H1 (cell line): ENCODE measurements around the gene PSG7. TPM values are rescaled to one million over a fixed set of nuclear protein-coding genes. Genes with fewer than 3 reads are reported as not detected.
"Not testable (repeated sequence)": the region's sequence is repeated elsewhere in the genome, so short reads cannot be mapped to it uniquely, and the experiment has no call there.

Experiments
- CTCF ChIA-PET: fragments of 300-600 bp; sonication (Branson Sonifier 250); formaldehyde crosslinking; loops from one replicate; lab custom pipeline; 2021; ENCODE audit not compliant: partially characterized antibody; lab: Charles Lee
- POLR2A ChIA-PET: fragments of 300-600 bp; sonication (Branson Sonifier 250); formaldehyde crosslinking; loops from one replicate; lab custom pipeline; 2021; ENCODE audit warnings: inconsistent platforms; ENCODE audit not compliant: partially characterized antibody; lab: Charles Lee
- DNase-seq, 2 experiments: peaks; one replicate each; pipeline versions ENCODE4 v3.0.0 to v3.0.0-alpha.2; 2010 to 2022; ENCODE audit warnings: low spot score in 2 of 2, low read depth in 1 of 2, mixed read lengths in 1 of 2
- FAIRE-seq: peaks from 2 replicates; lab custom pipeline; 2011; peaks lifted over from hg19 to GRCh38; lab: Jason Lieb, UNC
- H2AFZ ChIP-seq: 2 replicates; pipeline ENCODE4 v1.8.1; 2012; ENCODE audit warnings: low read length, inconsistent platforms
- H2AK5ac ChIP-seq: 2 replicates; pipeline ENCODE4 v1.6.1; 2013; ENCODE audit warnings: low read depth, low read length
- H2BK120ac ChIP-seq: replicated peaks from 2 replicates; pipeline ENCODE3; 2013; ENCODE audit warnings: low read depth, low read length, inconsistent platforms
- H2BK12ac ChIP-seq: 2 replicates; pipeline ENCODE4 v1.6.1; 2013; ENCODE audit warnings: low read depth, low read length
- H2BK15ac ChIP-seq: 2 replicates; pipeline ENCODE4 v1.6.1; 2013; ENCODE audit warnings: low read length
- H2BK20ac ChIP-seq: 2 replicates; pipeline ENCODE4 v1.6.1; 2013; ENCODE audit warnings: low read length
- H2BK5ac ChIP-seq: 2 replicates; pipeline ENCODE4 v1.6.1; 2013; ENCODE audit warnings: low read depth, low read length
- H3K14ac ChIP-seq: 2 replicates; pipeline ENCODE4 v1.6.1; 2013; ENCODE audit warnings: inconsistent platforms; ENCODE audit not compliant: insufficient read length
- H3K18ac ChIP-seq: 2 replicates; pipeline ENCODE4 v1.6.1; 2013; ENCODE audit warnings: low read length; ENCODE audit errors: extremely low read depth
- H3K23ac ChIP-seq: 2 replicates; pipeline ENCODE4 v1.6.1; 2013; ENCODE audit warnings: inconsistent platforms; ENCODE audit not compliant: insufficient read length
- H3K23me2 ChIP-seq: 2 replicates; pipeline ENCODE4 v1.6.1; 2013; ENCODE audit warnings: low read depth, low read length
- H3K27ac ChIP-seq: 2 replicates; pipeline ENCODE4 v1.6.1; 2011; ENCODE audit warnings: low read depth, low read length, inconsistent platforms
- H3K27me3 ChIP-seq, 4 experiments: replicated peaks in 1 of 4; 1 replicate in 1 of 4; 2 replicates in 3 of 4; pipeline versions ENCODE4 v1.6.1 to v1.8.1; 2011 to 2013; ENCODE audit warnings: low read length in 3 of 4, mild to moderate bottlenecking in 3 of 4, inconsistent platforms in 2 of 4, mixed read lengths in 2 of 4, moderate library complexity in 1 of 4; ENCODE audit not compliant: control insufficient read depth in 3 of 4, insufficient read depth in 3 of 4; ENCODE audit errors: extremely low read depth in 1 of 4
- H3K36me3 ChIP-seq, 4 experiments: 2 replicates each; pipeline versions ENCODE4 v1.6.1 to v1.8.1; 2011 to 2013; ENCODE audit warnings: mild to moderate bottlenecking in 4 of 4, low read length in 3 of 4, moderate library complexity in 2 of 4, control low read depth in 1 of 4, inconsistent platforms in 1 of 4; ENCODE audit not compliant: insufficient read depth in 4 of 4, control insufficient read depth in 2 of 4
- H3K4ac ChIP-seq: replicated peaks from 2 replicates; pipeline ENCODE3; 2013; ENCODE audit warnings: low read length, low read depth, mixed read lengths, inconsistent platforms; ENCODE audit not compliant: insufficient read length
- H3K4me1 ChIP-seq, 4 experiments: replicated peaks in 1 of 4; 1 replicate in 1 of 4; 2 replicates in 3 of 4; pipeline versions ENCODE4 v1.6.1 to v1.8.1; 2011 to 2013; ENCODE audit warnings: low read length in 3 of 4, inconsistent platforms in 2 of 4, mixed read lengths in 1 of 4; ENCODE audit not compliant: insufficient read depth in 4 of 4, control insufficient read depth in 3 of 4
- H3K4me2 ChIP-seq, 2 experiments: 2 replicates each; pipeline versions ENCODE4 v1.6.1 to v1.8.1; 2011 to 2013; ENCODE audit warnings: low read depth in 2 of 2, low read length in 2 of 2, control low read depth in 1 of 2, inconsistent platforms in 1 of 2, mild to moderate bottlenecking in 1 of 2; ENCODE audit not compliant: insufficient read depth in 1 of 2
- H3K4me3 ChIP-seq, 4 experiments: fragments of 200-600, 300-600 bp in 1 of 4; sonication (generic), shearing (Covaris generic), sonication (Bioruptor Twin) in 1 of 4; 2 replicates each; pipeline versions ENCODE4 v1.5.1 to v1.8.1; 2011 to 2016; ENCODE audit warnings: low read length in 4 of 4, low read depth in 3 of 4, control low read depth in 2 of 4, inconsistent platforms in 2 of 4, mild to moderate bottlenecking in 2 of 4, mixed read lengths in 1 of 4, moderate library complexity in 1 of 4; ENCODE audit not compliant: insufficient read depth in 2 of 4; ENCODE audit errors: extremely low read depth in 1 of 4
- H3K56ac ChIP-seq: replicated peaks from 2 replicates; pipeline ENCODE3; 2013; ENCODE audit warnings: low read depth, mild to moderate bottlenecking, mixed read lengths, low read length, inconsistent platforms; ENCODE audit not compliant: insufficient read length
- H3K79me1 ChIP-seq: 2 replicates; pipeline ENCODE4 v1.6.1; 2013; ENCODE audit warnings: low read depth, low read length, control low read depth
- H3K79me2 ChIP-seq, 2 experiments: 2 replicates each; pipeline versions ENCODE4 v1.6.1 to v1.8.1; 2012 to 2013; ENCODE audit warnings: low read length in 2 of 2, mild to moderate bottlenecking in 2 of 2, inconsistent platforms in 1 of 2; ENCODE audit not compliant: insufficient read depth in 2 of 2, control insufficient read depth in 1 of 2
- H3K9ac ChIP-seq, 4 experiments: replicated peaks in 1 of 4; 1 replicate in 1 of 4; 2 replicates in 3 of 4; pipeline versions ENCODE4 v1.6.1 to v1.8.1; 2011 to 2013; ENCODE audit warnings: low read depth in 3 of 4, low read length in 3 of 4, control low read depth in 2 of 4, mild to moderate bottlenecking in 2 of 4, moderate library complexity in 2 of 4, inconsistent platforms in 1 of 4; ENCODE audit errors: extremely low read depth in 1 of 4
- H3K9me3 ChIP-seq, 2 experiments: 2 replicates each; pipeline versions ENCODE4 v1.6.1 to v1.8.1; 2012 to 2013; ENCODE audit warnings: mild to moderate bottlenecking in 2 of 2, moderate library complexity in 2 of 2, control low read depth in 1 of 2, inconsistent platforms in 1 of 2, low read depth in 1 of 2, low read length in 1 of 2, mixed read lengths in 1 of 2; ENCODE audit not compliant: insufficient read depth in 2 of 2
- H4K20me1 ChIP-seq, 2 experiments: replicated peaks in 1 of 2; 2 replicates each; pipeline versions ENCODE3 to v1.8.1; 2011 to 2013; ENCODE audit warnings: inconsistent platforms in 2 of 2, low read length in 2 of 2, mild to moderate bottlenecking in 1 of 2; ENCODE audit not compliant: insufficient read depth in 2 of 2, control insufficient read depth in 1 of 2
- H4K5ac ChIP-seq: 2 replicates; pipeline ENCODE4 v1.6.1; 2013; ENCODE audit warnings: low read length, low read depth, mixed read lengths, inconsistent platforms; ENCODE audit not compliant: insufficient read length
- H4K8ac ChIP-seq: 2 replicates; pipeline ENCODE4 v1.8.0; 2013; ENCODE audit warnings: mild to moderate bottlenecking, moderate library complexity, low read length, inconsistent platforms; ENCODE audit not compliant: insufficient read depth; ENCODE audit errors: extremely low read depth
- H4K91ac ChIP-seq: replicated peaks from 2 replicates; pipeline ENCODE3; 2013; ENCODE audit warnings: low read length, mixed read lengths, inconsistent platforms; ENCODE audit not compliant: insufficient read length
- WGBS, 2 experiments: shearing (Covaris generic) in 1 of 2; methylation state at CpG; one replicate each; pipeline versions ENCODE4 v1.1.6 to v1.1.7; 2013 to 2015; ENCODE audit warnings: low lambda C conversion rate in 2 of 2, mixed read lengths in 2 of 2, inconsistent platforms in 1 of 2, low coverage in 1 of 2, missing lambda C conversion rate in 1 of 2; ENCODE audit not compliant: insufficient replicate concordance in 2 of 2, insufficient coverage in 1 of 2, insufficient read length in 1 of 2; ENCODE audit errors: extremely low coverage in 1 of 2, missing lambda C conversion rate in 1 of 2; 5-methylcytosine and 5-hydroxymethylcytosine counted together
- polyA plus RNA-seq, 7 experiments: library from polyadenylated mRNA; depleted of rRNA in 3 of 7; stranded (reverse) in 5 of 7; unstranded in 2 of 7; fragments of >200 nt in 5 of 7; fragments of 200-250 nt in 2 of 7; gene quantifications; 1 replicate in 5 of 7; 2 replicates in 1 of 7; 4 replicates in 1 of 7; pipeline versions ENCODE4 v1.2.1 to v1.2.3, GENCODE V29; 2011 to 2013; ENCODE audit warnings: missing spikeins in 2 of 7, mixed read lengths in 2 of 7
- total RNA-seq: library from RNA; stranded (reverse); fragmentation: NEBNext Ultra II Directional; extraction: Animal tissue kit (Norgen Biotek cat#: 25700); gene quantifications from 2 replicates; pipeline ENCODE4 v1.2.1, GENCODE V29; 2021

PSG7 gene
- total and polyA plus RNA-seq, 2 of the 8 experiments (the other 6 are each of a cell fraction or from before 2014, with no cell fraction given) = not detected

DNA sequence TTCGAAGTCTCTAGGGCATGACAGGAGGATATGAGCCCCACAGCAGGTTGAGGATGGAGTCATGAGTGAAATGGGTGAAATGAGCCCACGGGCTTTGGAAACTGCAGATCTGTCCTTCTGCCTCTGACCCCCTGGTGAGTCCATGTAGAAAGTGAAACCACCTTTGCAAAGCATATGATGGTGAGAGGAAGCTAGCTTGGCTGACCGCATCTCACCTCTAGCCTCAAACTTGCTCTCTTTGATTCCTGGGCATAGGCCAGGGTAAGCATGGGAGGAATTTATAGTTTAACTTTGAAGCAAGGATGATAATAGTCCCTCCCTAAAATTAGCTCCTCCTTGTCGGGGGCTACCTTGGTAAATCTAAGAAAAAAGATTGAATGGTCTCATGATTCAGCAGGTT, 15.1 kb upstream of the PSG7 start:
- FAIRE-seq = not testable (repeated sequence)
- WGBS, 2 experiments = 68% methylated on average over 4 of the region's 4 CpGs; no CpG with 5 or more reads in 1 of the 2 experiments

DNA sequence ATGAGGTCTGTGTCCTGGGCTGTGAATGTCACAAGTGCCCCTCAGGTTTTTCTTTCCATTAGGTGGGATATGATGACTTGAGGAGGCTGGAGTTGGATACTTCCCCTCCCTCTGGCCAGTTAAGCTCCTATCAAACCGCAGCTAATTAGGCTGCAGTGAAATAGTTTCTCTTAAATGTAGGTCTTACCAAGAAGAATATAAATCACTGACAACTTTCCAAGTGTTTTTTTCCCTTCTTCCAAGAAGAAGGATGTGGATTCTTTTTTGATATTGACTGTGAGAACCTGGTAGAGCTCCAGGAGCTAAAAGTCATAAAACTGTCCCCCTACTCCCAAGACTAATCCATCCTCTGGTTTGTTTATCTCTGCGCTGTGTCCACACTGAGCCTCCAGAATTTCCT, 14.5 kb upstream of the PSG7 start:
- H2BK12ac ChIP-seq, H2AK5ac ChIP-seq, H4K5ac ChIP-seq, H3K4ac ChIP-seq, CTCF ChIA-PET, H3K4me1 ChIP-seq, POLR2A ChIA-PET, H3K23ac ChIP-seq, H2BK5ac ChIP-seq, FAIRE-seq, H3K79me2 ChIP-seq, H2BK15ac ChIP-seq, H3K18ac ChIP-seq, H4K8ac ChIP-seq, H3K56ac ChIP-seq, H2BK120ac ChIP-seq, H2BK20ac ChIP-seq, H3K36me3 ChIP-seq, H3K4me2 ChIP-seq, H3K14ac ChIP-seq, H3K23me2 ChIP-seq, H3K27ac ChIP-seq, H4K91ac ChIP-seq, H4K20me1 ChIP-seq, DNase-seq, H3K79me1 ChIP-seq, H3K9ac ChIP-seq, H2AFZ ChIP-seq, H3K4me3 ChIP-seq, H3K27me3 ChIP-seq: not testable (repeated sequence)
- 65% methylated on average over 2 of the region's 2 CpGs; no CpG with 5 or more reads in 1 of the 2 experiments for WGBS, 2 experiments
- H3K9me3 ChIP-seq = peaks cover 22 to 36% of the 10 kb centered on the region in 2 experiments

More for the DNA sequence above, 15.1 kb upstream of the PSG7 start:
- H3K23ac ChIP-seq, H2BK15ac ChIP-seq, H3K27ac ChIP-seq, H4K5ac ChIP-seq, H2AFZ ChIP-seq, H3K79me2 ChIP-seq, H3K9ac ChIP-seq, CTCF ChIA-PET, H3K56ac ChIP-seq, H3K4me2 ChIP-seq, H4K8ac ChIP-seq, H3K4me1 ChIP-seq, H3K18ac ChIP-seq, H2AK5ac ChIP-seq, H3K4me3 ChIP-seq, H3K4ac ChIP-seq, H2BK5ac ChIP-seq, H4K20me1 ChIP-seq, POLR2A ChIA-PET, H2BK12ac ChIP-seq, H3K79me1 ChIP-seq, H4K91ac ChIP-seq, H3K27me3 ChIP-seq, H2BK20ac ChIP-seq, H3K14ac ChIP-seq, H3K23me2 ChIP-seq, H3K36me3 ChIP-seq, H2BK120ac ChIP-seq, DNase-seq: not testable (repeated sequence)
- H3K9me3 ChIP-seq = peaks cover 22 to 40% of the 10 kb centered on the region in 2 experiments
